Trophoblast cell (in vitro differentiated cells and primary cell): ENCODE measurements around the gene PSMG3.

Experiments
- DNase-seq, 2 donors: peaks; one replicate each; pipeline ENCODE4 v3.0.0-alpha.2; 2016
- H2AFZ ChIP-seq: 2 replicates; pipeline ENCODE4 v1.6.1; 2013; ENCODE audit warnings: low read length, moderate library complexity, mild to moderate bottlenecking; ENCODE audit not compliant: insufficient read depth, poor library complexity
- H2AK5ac ChIP-seq: 2 replicates; pipeline ENCODE4 v1.6.1; 2013; ENCODE audit warnings: mild to moderate bottlenecking, low read length
- H2BK120ac ChIP-seq: 2 replicates; pipeline ENCODE4 v1.6.1; 2013; ENCODE audit warnings: low read length, mild to moderate bottlenecking, moderate library complexity; ENCODE audit not compliant: insufficient read depth, poor library complexity
- H2BK12ac ChIP-seq: 2 replicates; pipeline ENCODE4 v1.6.1; 2013; ENCODE audit warnings: mild to moderate bottlenecking, low read length, moderate library complexity
- H2BK5ac ChIP-seq: 2 replicates; pipeline ENCODE4 v1.6.1; 2013; ENCODE audit warnings: low read length, low read depth, moderate library complexity, mild to moderate bottlenecking; ENCODE audit not compliant: poor library complexity
- H3K14ac ChIP-seq: 2 replicates; pipeline ENCODE4 v1.6.1; 2013; ENCODE audit warnings: mild to moderate bottlenecking, low read length
- H3K18ac ChIP-seq: 2 replicates; pipeline ENCODE4 v1.6.1; 2013; ENCODE audit warnings: mild to moderate bottlenecking, low read length
- H3K23ac ChIP-seq: 2 replicates; pipeline ENCODE4 v1.6.1; 2013; ENCODE audit warnings: low read length
- H3K27ac ChIP-seq: 2 replicates; pipeline ENCODE4 v1.5.1; 2013; ENCODE audit warnings: low read depth, mild to moderate bottlenecking, inconsistent platforms, low read length, moderate library complexity
- H3K27me3 ChIP-seq: 2 replicates; pipeline ENCODE4 v1.6.1; 2013; ENCODE audit warnings: inconsistent platforms, mild to moderate bottlenecking, low read length, moderate library complexity; ENCODE audit not compliant: insufficient read depth
- H3K36me3 ChIP-seq, 2 experiments: 1 replicate in 1 of 2; 2 replicates in 1 of 2; pipeline ENCODE4 v1.6.1; 2013; ENCODE audit warnings: low read length in 2 of 2, mild to moderate bottlenecking in 2 of 2, moderate library complexity in 1 of 2; ENCODE audit not compliant: insufficient read depth in 2 of 2, control insufficient read depth in 1 of 2
- H3K4ac ChIP-seq: 2 replicates; pipeline ENCODE4 v1.6.1; 2013; ENCODE audit warnings: low read depth, mild to moderate bottlenecking, low read length, moderate library complexity
- H3K4me1 ChIP-seq, 2 experiments: 1 replicate in 1 of 2; 2 replicates in 1 of 2; pipeline ENCODE4 v1.6.1; 2013; ENCODE audit warnings: low read length in 2 of 2, mild to moderate bottlenecking in 2 of 2, moderate library complexity in 1 of 2; ENCODE audit not compliant: insufficient read depth in 2 of 2, control insufficient read depth in 1 of 2
- H3K4me2 ChIP-seq: 2 replicates; pipeline ENCODE4 v1.6.1; 2013; ENCODE audit warnings: inconsistent platforms, mild to moderate bottlenecking, low read length, moderate library complexity
- H3K4me3 ChIP-seq: 2 replicates; pipeline ENCODE4 v1.5.1; 2013; ENCODE audit warnings: mild to moderate bottlenecking, low read depth, low read length, inconsistent platforms
- H3K79me1 ChIP-seq: one replicate; pipeline ENCODE4 v1.6.1; 2013; ENCODE audit warnings: low read length
- H3K79me2 ChIP-seq: 2 replicates; pipeline ENCODE4 v1.6.1; 2013; ENCODE audit warnings: low read length, mild to moderate bottlenecking; ENCODE audit not compliant: control insufficient read depth, insufficient read depth, poor library complexity
- H3K9ac ChIP-seq: 2 replicates; pipeline ENCODE4 v1.6.1; 2013; ENCODE audit warnings: mild to moderate bottlenecking, low read length
- H3K9me3 ChIP-seq: 2 replicates; pipeline ENCODE4 v1.6.1; 2013; ENCODE audit warnings: low read depth, mild to moderate bottlenecking, control low read depth, inconsistent platforms, low read length; ENCODE audit not compliant: insufficient read depth
- H4K12ac ChIP-seq: 2 replicates; pipeline ENCODE4 v1.6.1; 2013; ENCODE audit warnings: low read depth, mild to moderate bottlenecking, low read length, moderate library complexity
- H4K8ac ChIP-seq: 2 replicates; pipeline ENCODE4 v1.6.1; 2013; ENCODE audit warnings: low read depth, mild to moderate bottlenecking, low read length, moderate library complexity
- H4K91ac ChIP-seq: one replicate; pipeline ENCODE4 v1.6.1; 2013; ENCODE audit warnings: low read depth, mild to moderate bottlenecking, low read length, moderate library complexity
- WGBS: extraction: QIAGEN DNeasy Blood & Tissue Kit; methylation state at CpG from one replicate; pipeline ENCODE4 v1.1.7; 2013; ENCODE audit warnings: missing lambda C conversion rate; ENCODE audit not compliant: insufficient read length, insufficient coverage; ENCODE audit errors: extremely low coverage; 5-methylcytosine and 5-hydroxymethylcytosine counted together

Gene PSMG3

DNA sequence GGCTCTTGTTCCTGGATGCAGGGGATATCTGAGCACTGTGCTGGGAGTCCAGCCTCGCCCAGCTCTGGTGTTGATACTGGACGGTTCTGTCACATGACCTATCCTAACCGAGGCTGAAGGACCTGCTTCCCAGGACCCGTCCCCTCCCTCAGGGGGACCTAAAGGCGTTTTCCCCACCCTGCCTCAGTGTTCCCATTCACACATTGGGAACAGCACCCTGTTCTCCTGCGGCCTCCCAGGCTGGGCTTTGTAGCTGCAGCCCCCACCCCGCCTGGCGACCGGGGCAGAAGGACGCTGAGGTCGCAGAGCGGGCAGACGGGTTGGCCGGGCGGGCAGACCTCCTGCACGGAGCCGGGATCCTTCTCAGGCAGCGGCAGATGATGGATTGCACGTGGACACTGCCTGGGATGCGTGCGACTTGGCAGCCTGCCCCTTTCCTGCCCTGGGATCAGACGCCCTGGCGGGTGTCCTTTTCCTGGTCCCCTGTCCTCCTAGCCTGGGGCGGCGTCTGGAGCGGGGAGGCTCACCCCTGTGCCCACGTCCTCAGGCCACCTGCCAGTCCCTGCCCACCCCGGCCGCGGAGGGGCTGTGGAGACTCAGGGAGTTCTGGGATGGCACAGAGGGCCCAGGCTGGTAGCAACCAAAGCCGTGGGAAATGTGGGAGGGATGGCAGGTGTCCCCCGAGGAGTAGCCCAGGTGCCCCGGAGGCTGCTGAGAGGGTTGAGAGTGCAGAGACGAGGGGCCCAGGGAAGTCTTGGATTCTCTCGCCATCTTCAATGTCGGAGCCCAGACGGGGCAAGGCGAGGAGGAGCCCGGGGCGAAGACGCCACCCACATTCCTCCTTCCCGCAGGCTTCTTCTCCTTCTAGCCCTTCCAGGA lies 17.2 kb upstream of the PSMG3 start:
- no peak overlapping the region for H4K8ac ChIP-seq
- no peak overlapping the region for H4K91ac ChIP-seq
- no peak overlapping the region for H3K18ac ChIP-seq
- H2BK5ac ChIP-seq = no peak overlapping the region
- H3K36me3 ChIP-seq = no peaks in the 10 kb centered on the region
- no peak overlapping the region for H2AK5ac ChIP-seq
- no peak overlapping the region for H3K4ac ChIP-seq
- DNase-seq = no peak
- H2BK120ac ChIP-seq = no peak overlapping the region
- H3K79me2 ChIP-seq = no peaks in the 10 kb centered on the region
- H3K4me2 ChIP-seq = no peak overlapping the region
- H3K27ac ChIP-seq = no peak overlapping the region
- H3K14ac ChIP-seq = no peak overlapping the region
- H3K23ac ChIP-seq = no peak overlapping the region
- no peak overlapping the region for H3K9ac ChIP-seq
- H3K79me1 ChIP-seq = no peaks in the 10 kb centered on the region
- H3K4me3 ChIP-seq = no peak overlapping the region
- H2AFZ ChIP-seq = no peak overlapping the region
- no CpG with 5 or more reads among the region's 42 CpGs for WGBS
- no peaks in the 10 kb centered on the region for H3K27me3 ChIP-seq
- peaks cover 13% of the 10 kb centered on the region for H3K9me3 ChIP-seq
- no peak overlapping the region for H2BK12ac ChIP-seq
- H4K12ac ChIP-seq = no peak overlapping the region
- no peaks in the 10 kb centered on the region for H3K4me1 ChIP-seq

DNA sequence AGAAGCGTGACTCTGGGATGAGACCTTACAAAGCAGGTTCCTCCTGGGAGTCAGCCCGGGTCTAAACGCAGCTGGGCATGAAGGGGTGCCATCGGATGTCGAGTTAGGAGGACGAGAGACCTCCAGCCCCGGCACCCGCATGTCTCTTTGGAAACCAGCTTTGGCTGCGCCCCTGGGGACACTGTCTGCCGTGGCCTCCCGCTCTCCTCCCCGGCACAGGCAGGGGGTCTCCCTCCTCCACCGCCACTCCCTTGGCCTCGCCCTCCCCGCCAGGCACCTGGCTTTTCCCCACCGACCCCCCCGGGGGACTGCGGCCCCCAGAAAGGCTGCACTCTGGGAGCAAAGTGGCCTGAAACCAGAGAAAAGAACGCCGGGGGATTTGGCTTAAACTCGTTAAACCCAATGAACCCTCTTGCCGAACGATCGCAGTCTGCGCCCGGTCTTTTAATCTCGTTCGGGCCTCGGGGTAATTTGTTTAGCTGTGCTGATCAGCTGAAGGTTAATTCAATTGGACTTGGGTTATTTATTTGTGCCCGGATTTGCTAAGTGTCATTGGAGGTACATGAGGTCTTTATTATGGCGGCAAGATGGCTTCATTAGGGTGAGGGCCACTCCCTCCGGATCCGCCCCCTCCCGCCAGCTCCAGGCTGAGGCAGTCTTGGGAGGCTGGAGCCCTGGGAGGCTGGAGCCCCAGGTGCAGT lies 16.4 kb upstream of the PSMG3 start:
- Histone ChIP-seq H3K36me3 (no peaks in the 10 kb centered on the region), H3K4ac (no peak overlapping the region), H2AK5ac (no peak overlapping the region), H3K4me3 (no peak overlapping the region), H3K4me2 (no peak overlapping the region), H4K91ac (no peak overlapping the region), H2BK5ac (no peak overlapping the region), H4K8ac (no peak overlapping the region), H3K23ac (no peak overlapping the region), H3K4me1 (no peaks in the 10 kb centered on the region), H4K12ac (no peak overlapping the region), H3K79me1 (no peaks in the 10 kb centered on the region), H3K14ac (no peak overlapping the region), H3K27me3 (no peaks in the 10 kb centered on the region), H3K9me3 (peaks cover 17% of the 10 kb centered on the region), H2AFZ (no peak overlapping the region), H2BK120ac (no peak overlapping the region), H3K27ac (no peak overlapping the region), H2BK12ac (no peak overlapping the region), H3K9ac (no peak overlapping the region), H3K79me2 (no peaks in the 10 kb centered on the region), H3K18ac (no peak overlapping the region)
- DNase-seq = no peak
- WGBS = no CpG with 5 or more reads among the region's 34 CpGs

DNA sequence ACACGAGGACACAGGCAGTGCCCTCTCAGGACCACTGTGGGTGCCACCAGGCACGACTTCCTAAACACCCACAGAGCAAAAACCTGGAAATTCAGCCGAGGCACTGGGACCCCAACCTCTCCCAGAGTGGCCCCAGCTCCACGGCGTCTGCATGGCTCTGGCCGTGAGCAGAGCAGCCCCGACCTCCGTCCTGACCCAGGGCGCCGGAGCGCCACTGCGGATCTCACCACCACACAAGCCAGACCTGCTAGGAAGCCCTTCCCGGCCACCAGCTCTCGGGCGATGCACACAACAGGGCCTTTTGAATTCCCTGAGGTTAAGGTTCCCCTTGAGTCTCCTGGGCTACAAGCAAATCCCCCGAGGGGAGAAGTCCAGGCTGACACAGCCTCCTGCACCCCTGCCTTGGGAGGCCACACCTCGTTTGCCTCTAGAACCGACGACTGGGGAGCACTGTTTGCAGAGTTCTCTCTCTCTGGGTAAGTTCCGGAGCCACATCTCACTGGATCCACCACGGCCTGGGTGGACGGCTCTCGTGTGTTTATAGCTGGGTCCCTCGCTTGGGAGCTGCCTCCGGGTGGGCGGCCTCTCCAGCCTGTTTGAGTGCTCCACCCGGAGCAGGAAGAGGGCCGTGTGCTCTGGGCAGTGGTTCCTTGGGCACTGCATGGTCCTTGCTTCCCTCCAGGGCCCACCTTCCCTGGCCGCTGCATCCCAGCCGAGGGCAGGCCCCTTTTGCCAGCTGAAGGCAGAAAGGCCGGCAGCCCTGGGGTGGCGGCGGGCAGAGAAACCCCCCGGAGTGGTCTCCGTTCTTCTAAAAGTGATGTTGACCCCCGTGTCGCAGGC lies 15.5 kb upstream of the PSMG3 start:
- WGBS = no CpG with 5 or more reads among the region's 37 CpGs
- Histone ChIP-seq H2BK12ac (no peak overlapping the region), H4K91ac (no peak overlapping the region), H3K9ac (no peak overlapping the region), H2BK5ac (no peak overlapping the region), H2AFZ (no peak overlapping the region), H3K4me3 (no peak overlapping the region), H3K79me2 (no peaks in the 10 kb centered on the region), H3K9me3 (peaks cover 17% of the 10 kb centered on the region), H3K23ac (no peak overlapping the region), H3K4ac (no peak overlapping the region), H4K12ac (no peak overlapping the region), H3K18ac (no peak overlapping the region), H3K27ac (no peak overlapping the region), H3K36me3 (no peaks in the 10 kb centered on the region), H3K4me2 (no peak overlapping the region), H2BK120ac (no peak overlapping the region), H4K8ac (no peak overlapping the region), H3K14ac (no peak overlapping the region), H3K27me3 (no peaks in the 10 kb centered on the region), H2AK5ac (no peak overlapping the region), H3K79me1 (no peaks in the 10 kb centered on the region), H3K4me1 (no peaks in the 10 kb centered on the region)
- DNase-seq = no peak

DNA sequence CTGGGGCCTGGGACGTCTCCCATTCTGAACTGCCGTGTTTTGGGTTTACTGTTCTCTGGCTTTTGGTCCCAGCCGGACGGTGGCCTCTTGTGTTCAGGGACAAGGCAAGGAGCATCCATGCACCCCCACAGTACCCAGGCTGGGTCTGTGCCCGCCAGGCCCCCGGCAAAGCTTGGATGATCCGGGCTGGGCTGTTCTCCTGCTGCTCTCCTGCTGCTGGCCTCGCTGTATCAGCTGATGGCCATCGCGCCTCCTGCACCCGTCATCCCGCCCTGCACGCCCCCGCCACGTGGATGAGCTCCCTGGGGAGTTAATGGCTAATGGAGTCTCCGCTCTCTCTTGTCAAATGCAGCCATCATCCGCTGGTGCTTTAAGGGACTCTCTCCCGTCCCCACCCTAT lies 14.9 kb upstream of the PSMG3 start:
- DNase-seq = no peak
- H2BK120ac ChIP-seq = no peak overlapping the region
- no peak overlapping the region for H4K12ac ChIP-seq
- no peak overlapping the region for H2AFZ ChIP-seq
- H3K27ac ChIP-seq = no peak overlapping the region
- no peaks in the 10 kb centered on the region for H3K27me3 ChIP-seq
- no peak overlapping the region for H2AK5ac ChIP-seq
- H3K4me3 ChIP-seq = no peak overlapping the region
- H3K79me1 ChIP-seq = no peaks in the 10 kb centered on the region
- H2BK5ac ChIP-seq = no peak overlapping the region
- WGBS = no CpG with 5 or more reads among the region's 18 CpGs
- no peak overlapping the region for H2BK12ac ChIP-seq
- H3K36me3 ChIP-seq = no peaks in the 10 kb centered on the region
- H3K4me1 ChIP-seq = no peaks in the 10 kb centered on the region
- no peak overlapping the region for H4K8ac ChIP-seq
- H3K9ac ChIP-seq = no peak overlapping the region
- no peak overlapping the region for H3K14ac ChIP-seq
- no peak overlapping the region for H4K91ac ChIP-seq
- H3K4ac ChIP-seq = no peak overlapping the region
- H3K23ac ChIP-seq = no peak overlapping the region
- H3K9me3 ChIP-seq = peaks cover 17% of the 10 kb centered on the region
- no peak overlapping the region for H3K4me2 ChIP-seq
- H3K79me2 ChIP-seq = no peaks in the 10 kb centered on the region
- H3K18ac ChIP-seq = no peak overlapping the region
